ENCODE measurements around the gene FBN1. TPM values are rescaled to one million over a fixed set of nuclear protein-coding genes. Genes with fewer than 3 reads are reported as not detected.

The FBN1 gene
- total and polyA plus RNA-seq, 7 donors = 7.7 to 40.6 (median 16.4) TPM

DNA sequence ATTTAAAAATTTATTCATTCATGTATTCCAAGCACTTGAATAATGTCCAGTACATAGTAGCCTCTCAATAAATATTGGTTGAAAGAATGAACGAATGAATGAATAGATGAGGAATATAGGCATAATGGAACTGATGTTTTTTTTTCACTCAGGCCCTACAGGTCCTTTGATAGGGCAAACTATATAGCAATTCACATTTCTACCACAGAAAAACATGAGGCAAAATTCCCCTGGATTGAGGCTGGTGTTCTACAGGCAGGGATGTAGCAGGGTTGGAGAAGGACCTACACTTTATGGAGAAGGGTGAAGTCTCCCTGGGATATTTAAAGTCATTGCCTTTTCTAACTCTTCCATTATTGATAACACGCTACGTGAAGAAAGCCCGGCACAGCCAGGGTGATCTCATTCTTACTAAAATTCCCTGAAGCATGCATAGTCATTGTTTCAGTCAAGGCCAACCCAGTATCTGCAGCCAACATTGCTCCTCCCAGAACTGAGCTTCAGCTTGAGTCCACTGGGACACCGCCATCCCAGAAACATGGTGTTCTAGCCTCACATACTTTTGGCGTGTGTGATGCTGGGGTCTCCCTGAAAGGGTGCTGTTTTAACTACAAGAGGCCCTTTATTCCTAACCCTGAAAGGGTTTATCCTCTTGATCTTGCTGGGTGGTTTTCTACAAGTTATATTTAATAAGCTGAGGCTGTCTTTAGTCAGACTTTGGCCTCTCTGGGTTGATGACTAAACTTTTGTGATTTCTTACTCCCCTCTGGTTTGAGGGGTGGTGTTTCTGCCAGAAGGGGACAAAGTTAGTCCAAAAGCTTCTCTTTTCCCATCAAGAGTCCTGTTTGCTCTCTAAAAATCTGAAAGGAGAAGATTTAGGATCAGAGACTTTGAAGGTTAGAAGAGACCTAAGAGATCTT lies 25.9 kb upstream of the FBN1 start:
- Histone ChIP-seq H3K27ac (no peak overlapping the region), H3K9me3 (no peaks in the 10 kb centered on the region), H3K27me3 (ENCODE audit: insufficient read depth in 3 of 3, low read length in 2 of 3) (no peaks in the 10 kb centered on the region), H3K4me3 (no peak overlapping the region), H3K36me3 (ENCODE audit: insufficient read depth in 1 of 2, low read depth in 1 of 2) (no peaks in the 10 kb centered on the region), H3K4me1 (no peaks in the 10 kb centered on the region)
- intact Hi-C loops (cut with DNase I) = no loop called here
- 57 to 60% (median 58%) methylated on average over 6 of the region's 6 CpGs for WGBS, 3 donors
- ATAC-seq = peak in 3 of 4 donors; percentile 58 to 80 (median 69)
- no peak for TF ChIP-seq CTCF (IDR thresholded peaks at IDR 0.05)
- peak; percentile 68 to 79 for DNase-seq

GRCh38 chr15:48667701-48668100 lies 22.2 kb upstream of the FBN1 start:
- ATAC-seq = no peak
- intact Hi-C loops (cut with DNase I) = no loop called here

GRCh38 chr15:48664436-48664835 lies 18.9 kb upstream of the FBN1 start:
- Histone ChIP-seq H3K9me3 (no peaks in the 10 kb centered on the region), H3K4me1 (no peaks in the 10 kb centered on the region), H3K4me3 (no peak overlapping the region), H3K27ac (no peak overlapping the region), H3K36me3 (ENCODE audit: insufficient read depth in 1 of 2, low read depth in 1 of 2) (no peaks in the 10 kb centered on the region), H3K27me3 (ENCODE audit: insufficient read depth in 3 of 3, low read length in 2 of 3) (no peaks in the 10 kb centered on the region)
- 86 to 87% (median 87%) methylated on average over 1 of the region's 1 CpG for WGBS, 3 donors
- no peak for ATAC-seq
- no peak for TF ChIP-seq CTCF (IDR thresholded peaks at IDR 0.05)
- DNase-seq = no peak
- intact Hi-C loops (cut with DNase I) = no loop called here

More at GRCh38 chr15:48667701-48668100, 22.2 kb upstream of the FBN1 start:
- TF ChIP-seq CTCF (IDR thresholded peaks at IDR 0.05) = no peak
- no peak for DNase-seq
- no peaks in the 10 kb centered on the region for H3K4me1 ChIP-seq
- H3K9me3 ChIP-seq = no peaks in the 10 kb centered on the region
- WGBS, 3 donors = 65 to 91% (median 85%) methylated on average over 1 of the region's 1 CpG
- H3K27ac ChIP-seq = no peak overlapping the region
- no peak overlapping the region for H3K4me3 ChIP-seq
- H3K36me3 ChIP-seq (ENCODE audit: insufficient read depth in 1 of 2, low read depth in 1 of 2) = no peaks in the 10 kb centered on the region
- no peaks in the 10 kb centered on the region for H3K27me3 ChIP-seq (ENCODE audit: insufficient read depth in 3 of 3, low read length in 2 of 3)

- no peaks in the 10 kb centered on the region for H3K36me3 ChIP-seq (ENCODE audit: insufficient read depth in 1 of 2, low read depth in 1 of 2)
- no peak for DNase-seq
- H3K4me3 ChIP-seq = no peak overlapping the region
- intact Hi-C loops (cut with DNase I) = no loop called here
- no peaks in the 10 kb centered on the region for H3K4me1 ChIP-seq
- WGBS, 3 donors = 41 to 57% (median 50%) methylated on average over 7 of the region's 7 CpGs
- no peak for TF ChIP-seq CTCF (IDR thresholded peaks at IDR 0.05)
- H3K27ac ChIP-seq = no peak overlapping the region
- no peak for ATAC-seq
- no peaks in the 10 kb centered on the region for H3K27me3 ChIP-seq (ENCODE audit: insufficient read depth in 3 of 3, low read length in 2 of 3)
- no peaks in the 10 kb centered on the region for H3K9me3 ChIP-seq
These were observed 12.6 kb upstream of the FBN1 start for GRCh38 chr15:48657950-48658591.
